MM.1S (cell line): ENCODE measurements around the gene HJURP.

ENCODE experiments used
- DNase-seq: peaks from one replicate; pipeline ENCODE4 v3.0.0-alpha.2; 2015
- H2AFZ ChIP-seq: fragments of 300-600 bp; sonication (generic); 2 replicates; pipeline ENCODE4 v1.6.0; 2016; ENCODE audit warnings: antibody characterized with exemption, low read length
- H3F3A ChIP-seq: fragments of 300-600 bp; sonication (generic); 2 replicates; pipeline ENCODE4 v1.6.1; 2016; ENCODE audit warnings: mild to moderate bottlenecking, antibody characterized with exemption, low read length, moderate library complexity, mixed read lengths; ENCODE audit not compliant: insufficient read depth
- H3K27ac ChIP-seq: fragments of 300-600 bp; sonication (generic); 2 replicates; pipeline ENCODE4 v1.5.1; 2016; ENCODE audit warnings: mild to moderate bottlenecking, low read length
- H3K27me3 ChIP-seq: fragments of 300-600 bp; sonication (generic); replicated peaks from 2 replicates; pipeline ENCODE4 v1.6.0; 2016; ENCODE audit warnings: low read length; ENCODE audit not compliant: insufficient read depth
- H3K36me3 ChIP-seq: fragments of 300-600 bp; sonication (generic); replicated peaks from 2 replicates; pipeline ENCODE4 v1.6.1; 2016; ENCODE audit warnings: mild to moderate bottlenecking, low read length, mixed read lengths; ENCODE audit not compliant: insufficient read depth
- H3K4me1 ChIP-seq: fragments of 300-600 bp; sonication (generic); 2 replicates; pipeline ENCODE4 v1.6.1; 2016; ENCODE audit warnings: low read length, mixed read lengths
- H3K4me2 ChIP-seq: fragments of 300-600 bp; sonication (generic); 2 replicates; pipeline ENCODE4 v1.6.0; 2016; ENCODE audit warnings: low read depth, low read length
- H3K4me3 ChIP-seq: fragments of 300-600 bp; sonication (generic); 2 replicates; pipeline ENCODE4 v1.5.1; 2016; ENCODE audit warnings: low read length, mixed read lengths
- H3K79me2 ChIP-seq: fragments of 300-600 bp; sonication (generic); 2 replicates; pipeline ENCODE4 v1.6.1; 2016; ENCODE audit warnings: mixed run types, low read length, mixed read lengths
- H3K9ac ChIP-seq: fragments of 300-600 bp; sonication (generic); 2 replicates; pipeline ENCODE4 v1.6.1; 2016; ENCODE audit warnings: low read length, mixed read lengths
- H3K9me2 ChIP-seq: fragments of 300-600 bp; sonication (generic); replicated peaks from 2 replicates; pipeline ENCODE4 v1.6.1; 2016; ENCODE audit warnings: mild to moderate bottlenecking, low read length, mixed read lengths; ENCODE audit not compliant: insufficient read depth
- H3K9me3 ChIP-seq: fragments of 300-600 bp; sonication (generic); replicated peaks from 2 replicates; pipeline ENCODE4 v1.6.1; 2016; ENCODE audit warnings: mild to moderate bottlenecking, low read length, mixed read lengths; ENCODE audit not compliant: insufficient read depth
- H4K20me1 ChIP-seq: fragments of 300-600 bp; sonication (generic); 2 replicates; pipeline ENCODE4 v1.6.1; 2016; ENCODE audit warnings: mild to moderate bottlenecking, low read length, moderate library complexity, mixed read lengths; ENCODE audit not compliant: insufficient read depth
- EZH2 ChIP-seq: fragments of 300-600 bp; sonication (generic); optimal IDR thresholded peaks from 2 replicates; pipeline ENCODE3; 2017; ENCODE audit warnings: low read depth, mild to moderate bottlenecking, antibody characterized with exemption, low read length, mixed read lengths
- EZH2phosphoT487 ChIP-seq: fragments of 300-600 bp; sonication (generic); IDR thresholded peaks from 2 replicates; pipeline ENCODE4 v1.6.1; 2018; ENCODE audit warnings: antibody characterized with exemption, low read length
- TF ChIP-seq, protein P1 (sequence below): fragments of 300-600 bp; sonication (generic); IDR thresholded peaks from 2 replicates; pipeline ENCODE4 v1.5.1; 2016; ENCODE audit warnings: antibody characterized with exemption, low read length, mixed read lengths

Gene HJURP

DNA sequence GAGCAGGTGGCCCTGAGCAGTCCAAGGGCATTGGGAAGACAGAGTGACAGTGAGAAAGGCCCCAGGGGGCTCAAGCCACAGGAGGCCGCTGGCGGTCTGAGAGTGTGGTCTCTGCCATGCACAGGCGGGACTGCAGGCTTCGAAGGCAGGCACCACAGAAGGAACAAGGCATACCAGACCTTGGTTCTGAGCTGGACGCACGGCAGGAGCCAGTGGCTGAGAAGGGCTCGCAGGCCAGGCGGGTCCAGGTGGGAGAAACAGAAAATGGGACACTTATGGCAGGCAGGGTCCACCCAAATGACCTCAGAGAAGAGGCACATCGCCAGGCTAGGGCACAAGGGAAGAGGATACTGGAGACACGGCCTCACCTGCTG, 14.9 kb downstream of the HJURP start:
- TF ChIP-seq EZH2 (no peak), EZH2phosphoT487 (no peak)
- TF ChIP-seq, protein P1, sequence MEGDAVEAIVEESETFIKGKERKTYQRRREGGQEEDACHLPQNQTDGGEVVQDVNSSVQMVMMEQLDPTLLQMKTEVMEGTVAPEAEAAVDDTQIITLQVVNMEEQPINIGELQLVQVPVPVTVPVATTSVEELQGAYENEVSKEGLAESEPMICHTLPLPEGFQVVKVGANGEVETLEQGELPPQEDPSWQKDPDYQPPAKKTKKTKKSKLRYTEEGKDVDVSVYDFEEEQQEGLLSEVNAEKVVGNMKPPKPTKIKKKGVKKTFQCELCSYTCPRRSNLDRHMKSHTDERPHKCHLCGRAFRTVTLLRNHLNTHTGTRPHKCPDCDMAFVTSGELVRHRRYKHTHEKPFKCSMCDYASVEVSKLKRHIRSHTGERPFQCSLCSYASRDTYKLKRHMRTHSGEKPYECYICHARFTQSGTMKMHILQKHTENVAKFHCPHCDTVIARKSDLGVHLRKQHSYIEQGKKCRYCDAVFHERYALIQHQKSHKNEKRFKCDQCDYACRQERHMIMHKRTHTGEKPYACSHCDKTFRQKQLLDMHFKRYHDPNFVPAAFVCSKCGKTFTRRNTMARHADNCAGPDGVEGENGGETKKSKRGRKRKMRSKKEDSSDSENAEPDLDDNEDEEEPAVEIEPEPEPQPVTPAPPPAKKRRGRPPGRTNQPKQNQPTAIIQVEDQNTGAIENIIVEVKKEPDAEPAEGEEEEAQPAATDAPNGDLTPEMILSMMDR, result no peak
- no peak overlapping the region for H3K27ac ChIP-seq
- peaks cover 5% of the 10 kb centered on the region; the same call in 1 of the 2 replicates for H4K20me1 ChIP-seq
- peaks cover 34% of the 10 kb centered on the region; the same call in 1 of the 2 replicates for H3K36me3 ChIP-seq
- H3K79me2 ChIP-seq, result peaks cover 76% of the 10 kb centered on the region
- H3F3A ChIP-seq, result peaks cover 3% of the 10 kb centered on the region; the same call in 1 of the 2 replicates
- no peak overlapping the region for H3K9ac ChIP-seq
- no peak overlapping the region for H3K4me2 ChIP-seq
- no peaks in the 10 kb centered on the region for H3K9me2 ChIP-seq
- H3K9me3 ChIP-seq, result no peaks in the 10 kb centered on the region
- H3K4me1 ChIP-seq, result no peaks in the 10 kb centered on the region
- H2AFZ ChIP-seq, result no peak overlapping the region
- DNase-seq, result no peak
- no peaks in the 10 kb centered on the region for H3K27me3 ChIP-seq
- no peak overlapping the region for H3K4me3 ChIP-seq

GRCh38 chr2:233838726-233839446, 15.4 kb downstream of the HJURP start:
- H3F3A ChIP-seq, result peaks cover 3% of the 10 kb centered on the region; the same call in 1 of the 2 replicates
- DNase-seq, result no peak
- no peaks in the 10 kb centered on the region for H3K27me3 ChIP-seq
- peaks cover 5% of the 10 kb centered on the region; the same call in 1 of the 2 replicates for H4K20me1 ChIP-seq
- no peaks in the 10 kb centered on the region for H3K4me1 ChIP-seq
- H3K9me2 ChIP-seq, result no peaks in the 10 kb centered on the region
- H2AFZ ChIP-seq, result no peak overlapping the region
- TF ChIP-seq EZH2phosphoT487, result no peak
- no peak overlapping the region for H3K9ac ChIP-seq
- H3K36me3 ChIP-seq, result peaks cover 34% of the 10 kb centered on the region; the same call in 1 of the 2 replicates
- H3K4me2 ChIP-seq, result no peak overlapping the region
- no peak overlapping the region for H3K4me3 ChIP-seq
- no peaks in the 10 kb centered on the region for H3K9me3 ChIP-seq
- peaks cover 70% of the 10 kb centered on the region for H3K79me2 ChIP-seq
- no peak overlapping the region for H3K27ac ChIP-seq

DNA sequence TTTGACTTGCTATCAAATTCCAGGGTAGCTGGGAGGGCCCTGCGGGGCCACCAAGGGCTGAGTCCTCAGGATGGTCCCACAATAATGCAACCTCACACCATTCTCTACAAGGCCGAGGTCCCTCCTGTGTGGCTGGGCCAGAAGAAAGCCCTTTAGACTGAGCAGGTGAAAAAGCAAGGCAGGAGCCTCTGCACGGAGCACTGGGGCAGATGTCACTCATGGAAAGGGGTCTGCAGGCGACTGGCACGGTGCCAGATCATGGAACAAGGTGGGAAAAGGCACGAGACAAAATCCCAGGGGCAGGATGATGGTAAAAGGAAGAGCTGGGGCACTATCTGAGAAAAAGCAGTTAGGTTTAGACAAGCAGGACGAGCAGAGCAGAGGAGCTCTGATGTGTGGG, 16.1 kb downstream of the HJURP start:
- Histone ChIP-seq H3K4me3 (no peak overlapping the region), H3K36me3 (peaks cover 29% of the 10 kb centered on the region; the same call in 1 of the 2 replicates), H3K27me3 (no peaks in the 10 kb centered on the region), H3K4me1 (no peaks in the 10 kb centered on the region), H3K9ac (no peak overlapping the region), H3K27ac (no peak overlapping the region), H2AFZ (no peak overlapping the region), H3F3A (peaks cover 3% of the 10 kb centered on the region; the same call in 1 of the 2 replicates), H3K9me3 (no peaks in the 10 kb centered on the region), H3K4me2 (no peak overlapping the region), H3K79me2 (peaks cover 64% of the 10 kb centered on the region), H4K20me1 (peaks cover 5% of the 10 kb centered on the region; the same call in 1 of the 2 replicates), H3K9me2 (no peaks in the 10 kb centered on the region)
- TF ChIP-seq, protein P1, result no peak
- TF ChIP-seq EZH2phosphoT487 (no peak), EZH2 (no peak)
- DNase-seq, result no peak
